ENCODE data around the gene RIPK4. TPM values are rescaled to one million over a fixed set of nuclear protein-coding genes. Genes with fewer than 3 reads are reported as not detected.

RIPK4 gene
- total and polyA plus RNA-seq, 2 of the 13 experiments (the other 11 are each of a cell fraction or from before 2014, with no cell fraction given): 3.1 to 4.9 TPM

GRCh38 chr21:41750532-41751151 lies 16.2 kb downstream of the RIPK4 start (continued):
- TF ChIP-seq CAMTA2 (CRISPR knock-in tag; IDR thresholded peaks at IDR 0.05; ENCODE audit: borderline replicate concordance): no peak
- TF ChIP-seq HOXA5 (CRISPR knock-in tag; IDR thresholded peaks at IDR 0.05): no peak
- TF ChIP-seq ZNF782 (CRISPR knock-in tag; IDR thresholded peaks at IDR 0.05; ENCODE audit: borderline replicate concordance): no peak
- TF ChIP-seq MLLT10 (CRISPR knock-in tag; IDR thresholded peaks at IDR 0.05): no peak
- no peak for TF ChIP-seq ZBTB44 (CRISPR knock-in tag; IDR thresholded peaks at IDR 0.05)
- TF ChIP-seq BORCS8-MEF2B (CRISPR knock-in tag; IDR thresholded peaks at IDR 0.05): peak; percentile 44; the same call in 1 of the 2 replicates
- peak; percentile 86; the same call in 1 of the 2 replicates for TF ChIP-seq ZNF460 (CRISPR knock-in tag; IDR thresholded peaks at IDR 0.05; ENCODE audit: borderline replicate concordance)
- peak; percentile 24; the same call in 1 of the 2 replicates for TF ChIP-seq MIXL1 (CRISPR knock-in tag; IDR thresholded peaks at IDR 0.05)
- TF ChIP-seq ATF4 (CRISPR knock-in tag; IDR thresholded peaks at IDR 0.05): peak in 1 of 2 experiments; percentile 74; a peak in 2 of 4 replicates
- TF ChIP-seq ZNF12 (CRISPR knock-in tag; IDR thresholded peaks at IDR 0.05): no peak
- no peak for TF ChIP-seq KAT2B (IDR thresholded peaks at IDR 0.05; ENCODE audit: borderline replicate concordance, low read depth, low read length)
- no peak for TF ChIP-seq MBD4 (IDR thresholded peaks at IDR 0.05; ENCODE audit: borderline replicate concordance, low read length)
- no peak for TF ChIP-seq ZNF496 (CRISPR knock-in tag; IDR thresholded peaks at IDR 0.05; ENCODE audit: insufficient replicate concordance)
- TF ChIP-seq TIGD3 (CRISPR knock-in tag; IDR thresholded peaks at IDR 0.05; ENCODE audit: borderline replicate concordance): no peak
- TF ChIP-seq ZNF337 (CRISPR knock-in tag; IDR thresholded peaks at IDR 0.05; ENCODE audit: borderline replicate concordance, low read depth): no peak
- TF ChIP-seq ZNF652 (CRISPR knock-in tag; IDR thresholded peaks at IDR 0.05; ENCODE audit: borderline replicate concordance, low read depth): no peak
- TF ChIP-seq GLI4 (CRISPR knock-in tag; IDR thresholded peaks at IDR 0.05; ENCODE audit: borderline replicate concordance): no peak
- no peak for TF ChIP-seq PTBP1 (IDR thresholded peaks at IDR 0.05; ENCODE audit: low read depth, low read length, poor library complexity, severe bottlenecking)
- no peak for TF ChIP-seq ZNF124 (CRISPR knock-in tag; IDR thresholded peaks at IDR 0.05)
- TF ChIP-seq SOX6 (IDR thresholded peaks at IDR 0.05): no peak
- peak; percentile 70 for TF ChIP-seq SOX6 (CRISPR knock-in tag; IDR thresholded peaks at IDR 0.05)
- no peak for TF ChIP-seq HINFP (CRISPR knock-in tag; IDR thresholded peaks at IDR 0.05; ENCODE audit: low read depth)
- no peak for TF ChIP-seq DDIT3 (CRISPR knock-in tag; IDR thresholded peaks at IDR 0.05)
- TF ChIP-seq TSC22D2 (CRISPR knock-in tag; IDR thresholded peaks at IDR 0.05; ENCODE audit: borderline replicate concordance): no peak
- no peak for TF ChIP-seq SP1 (IDR thresholded peaks at IDR 0.05)
- no peak for TF ChIP-seq SP1 (CRISPR knock-in tag; IDR thresholded peaks at IDR 0.05)
- TF ChIP-seq IRF2 (CRISPR knock-in tag; IDR thresholded peaks at IDR 0.05): peak; percentile 24; the same call in 1 of the 2 replicates
